GM12892 (cell line): Measurements from ENCODE around the gene CDC73.

Experiments used
- POLR2A ChIP-seq: IDR thresholded peaks from 2 replicates; pipeline ENCODE4 v1.6.1; 2011; ENCODE audit warnings: low read depth, low read length, control low read depth
- TAF1 ChIP-seq: IDR thresholded peaks from 2 replicates; pipeline ENCODE4 v1.6.1; 2011; ENCODE audit warnings: low read depth, mild to moderate bottlenecking, control low read depth, low read length, borderline replicate concordance

DNA sequence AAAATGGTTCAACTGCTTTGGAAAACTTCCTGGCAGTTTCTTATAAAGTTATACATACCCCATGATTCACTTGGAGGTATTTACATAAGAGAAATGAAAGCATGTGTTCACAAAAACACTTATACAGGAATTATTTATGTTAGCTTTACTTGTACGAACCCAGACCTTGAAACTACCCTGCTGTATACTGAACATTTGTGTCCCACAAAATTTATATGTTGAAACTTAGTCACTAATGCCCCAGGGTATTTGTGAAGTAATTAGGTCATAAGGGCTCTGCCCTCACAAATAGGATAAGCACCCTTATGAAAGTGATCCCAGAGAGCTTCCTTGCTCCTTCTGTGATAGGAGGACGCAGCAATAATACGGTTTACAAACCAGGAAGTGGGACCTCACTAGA is 107.3 kb downstream of the CDC73 start:
- TF ChIP-seq TAF1 (no peak), POLR2A (no peak)
